MCF 10A (cell line): ENCODE measurements around the gene WNT7B. TPM values are rescaled to one million over a fixed set of nuclear protein-coding genes. Genes with fewer than 3 reads are reported as not detected.
A peak's percentile ranks its signal among the peaks of the same experiment; 100 is the strongest.

Source experiments
- Bru-seq: library from RNA; stranded (reverse); fragments of 400-500 nt; gene quantifications from one replicate; lab custom pipeline; 2021; lab: Mats Ljungman, UMichigan
- BruChase-seq, 2 experiments: library from RNA; stranded (reverse); fragments of 400-500 nt; gene quantifications; one replicate each; lab custom pipeline; 2021; lab: Mats Ljungman, UMichigan
- BruUV-seq: library from RNA; stranded (reverse); fragments of 400-500 nt; replicated peaks from 2 replicates; lab custom pipeline; 2021; lab: Mats Ljungman, UMichigan
- CTCF ChIA-PET: fragments of 300-600 bp; sonication (Branson Sonifier 250); formaldehyde crosslinking; extraction: SDS; loops from one replicate; lab custom pipeline; 2021; ENCODE audit warnings: antibody characterized with exemption, inconsistent platforms; lab: Yijun Ruan, JAX
- POLR2A ChIA-PET: fragments of 300-600, 350-650 bp; sonication (Branson Sonifier 250); formaldehyde crosslinking; extraction: SDS; loops from one replicate; lab custom pipeline; 2020; ENCODE audit warnings: antibody characterized with exemption, inconsistent platforms; lab: Yijun Ruan, JAX
- DNase-seq: peaks from one replicate; pipeline ENCODE4 v3.0.0-alpha.2; 2018; ENCODE audit not compliant: unreplicated experiment
- H3K27ac Mint-ChIP-seq: one replicate; pipeline ENCODE4 v1.8.0; 2022; ENCODE audit warnings: mild to moderate bottlenecking, low read depth, mixed read lengths; ENCODE audit not compliant: unreplicated experiment
- H3K27me3 Mint-ChIP-seq: one replicate; pipeline ENCODE4 v1.8.0; 2022; ENCODE audit warnings: mixed read lengths; ENCODE audit not compliant: insufficient read depth, unreplicated experiment
- H3K36me3 Mint-ChIP-seq: one replicate; pipeline ENCODE4 v1.8.0; 2022; ENCODE audit warnings: mild to moderate bottlenecking, moderate library complexity, mixed read lengths; ENCODE audit not compliant: insufficient read depth, unreplicated experiment
- H3K4me1 Mint-ChIP-seq: one replicate; pipeline ENCODE4 v1.8.0; 2022; ENCODE audit warnings: mixed read lengths; ENCODE audit not compliant: insufficient read depth, unreplicated experiment
- H3K4me3 Mint-ChIP-seq: one replicate; pipeline ENCODE4 v1.8.0; 2022; ENCODE audit warnings: mild to moderate bottlenecking, moderate library complexity, mixed read lengths; ENCODE audit not compliant: unreplicated experiment
- H3K9me3 Mint-ChIP-seq: one replicate; pipeline ENCODE4 v1.8.0; 2022; ENCODE audit warnings: mixed read lengths; ENCODE audit not compliant: unreplicated experiment
- intact Hi-C: fragments of 100-400 bp; cut with micrococcal nuclease; formaldehyde crosslinking; loops from 2 replicates; pipeline ENCODE4 v1.14.1; 2022
- long read RNA-seq: library from polyadenylated mRNA; stranded (forward); transcript quantifications from one replicate; pipeline ENCODE4 v2.0.0, GENCODE V29; 2022
- total RNA-seq: library from RNA; stranded (reverse); gene quantifications from 2 replicates; pipeline ENCODE4 v1.2.3, GENCODE V29; 2022
- TF ChIP-seq, protein P1 (sequence below): fragments of 200-600 bp; IDR thresholded peaks from one replicate; pipeline ENCODE4 v1.8.0; 2022; ENCODE audit warnings: antibody characterized with exemption, mild to moderate bottlenecking; ENCODE audit not compliant: unreplicated experiment

Gene WNT7B
- 0.28 and 0.39 TPM in 2 replicates for total RNA-seq
- Bru-seq, nascent RNA = percentile 8 among the genes with signal in this experiment
- BruChase-seq, experiment 1, labeled RNA remaining after a 6-hour chase = percentile 5 among the genes with signal in this experiment
- percentile 10 among the genes with signal in this experiment for BruChase-seq, experiment 2, labeled RNA remaining after a 2-hour chase
- long read RNA-seq, partial matches to known transcripts = 0 of 1 reads
- long read RNA-seq, other reads (novel, unspliced or antisense) = 1 of 1 reads

DNA sequence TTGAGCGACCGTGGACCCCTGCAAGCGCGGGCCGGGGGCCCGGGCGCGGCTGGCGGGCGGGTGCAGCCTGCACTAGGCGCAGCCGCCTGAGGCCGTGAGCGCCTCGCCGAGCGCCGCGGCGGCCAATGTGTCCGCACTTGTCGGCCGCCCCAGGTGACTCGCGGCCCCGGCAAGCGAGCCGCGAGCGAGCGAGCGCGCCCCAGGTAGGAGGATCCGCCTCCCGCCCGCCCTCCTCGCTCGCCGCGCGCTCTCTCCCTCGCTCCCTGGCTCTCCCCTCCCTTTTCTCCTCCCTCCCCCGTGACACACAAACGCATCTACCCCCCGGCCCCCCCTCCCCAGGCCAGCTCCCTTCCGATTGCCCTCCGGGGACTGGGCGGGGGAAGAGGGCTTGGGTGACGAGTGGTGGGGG is at the start of gene WNT7B:
Gene WNT7B, minus strand, starts transcription at position 160 of the 409 bp plus-strand sequence. CDS start 408 bp downstream, outside the sequence.
- Mint-ChIP-seq H3K27ac (no peak within 1 kb of the TSS), H3K27me3 (no peaks in the 10 kb centered on the region), H3K36me3 (no peaks in the 10 kb centered on the region), H3K4me1 (no peaks in the 10 kb centered on the region), H3K4me3 (peak within 1 kb of the TSS; percentile 51), H3K9me3 (no peaks in the 10 kb centered on the region)
- POLR2A ChIA-PET = interaction anchor here (0.6 kb wide), 1 partner anchor 301 kb away, joined by 3 read pairs; no protein-coding TSS in a partner anchor
- no TSS peak for BruUV-seq
- TF ChIP-seq, protein P1, sequence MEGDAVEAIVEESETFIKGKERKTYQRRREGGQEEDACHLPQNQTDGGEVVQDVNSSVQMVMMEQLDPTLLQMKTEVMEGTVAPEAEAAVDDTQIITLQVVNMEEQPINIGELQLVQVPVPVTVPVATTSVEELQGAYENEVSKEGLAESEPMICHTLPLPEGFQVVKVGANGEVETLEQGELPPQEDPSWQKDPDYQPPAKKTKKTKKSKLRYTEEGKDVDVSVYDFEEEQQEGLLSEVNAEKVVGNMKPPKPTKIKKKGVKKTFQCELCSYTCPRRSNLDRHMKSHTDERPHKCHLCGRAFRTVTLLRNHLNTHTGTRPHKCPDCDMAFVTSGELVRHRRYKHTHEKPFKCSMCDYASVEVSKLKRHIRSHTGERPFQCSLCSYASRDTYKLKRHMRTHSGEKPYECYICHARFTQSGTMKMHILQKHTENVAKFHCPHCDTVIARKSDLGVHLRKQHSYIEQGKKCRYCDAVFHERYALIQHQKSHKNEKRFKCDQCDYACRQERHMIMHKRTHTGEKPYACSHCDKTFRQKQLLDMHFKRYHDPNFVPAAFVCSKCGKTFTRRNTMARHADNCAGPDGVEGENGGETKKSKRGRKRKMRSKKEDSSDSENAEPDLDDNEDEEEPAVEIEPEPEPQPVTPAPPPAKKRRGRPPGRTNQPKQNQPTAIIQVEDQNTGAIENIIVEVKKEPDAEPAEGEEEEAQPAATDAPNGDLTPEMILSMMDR = no peak
- intact Hi-C loops = no loop called here
- CTCF ChIA-PET = interaction anchor here (0.6 to 1.6 kb wide), 2 partner anchors 399 to 694 kb away, joined by 3 to 7 read pairs; no protein-coding TSS in a partner anchor
- DNase-seq = peak; percentile 62

DNA sequence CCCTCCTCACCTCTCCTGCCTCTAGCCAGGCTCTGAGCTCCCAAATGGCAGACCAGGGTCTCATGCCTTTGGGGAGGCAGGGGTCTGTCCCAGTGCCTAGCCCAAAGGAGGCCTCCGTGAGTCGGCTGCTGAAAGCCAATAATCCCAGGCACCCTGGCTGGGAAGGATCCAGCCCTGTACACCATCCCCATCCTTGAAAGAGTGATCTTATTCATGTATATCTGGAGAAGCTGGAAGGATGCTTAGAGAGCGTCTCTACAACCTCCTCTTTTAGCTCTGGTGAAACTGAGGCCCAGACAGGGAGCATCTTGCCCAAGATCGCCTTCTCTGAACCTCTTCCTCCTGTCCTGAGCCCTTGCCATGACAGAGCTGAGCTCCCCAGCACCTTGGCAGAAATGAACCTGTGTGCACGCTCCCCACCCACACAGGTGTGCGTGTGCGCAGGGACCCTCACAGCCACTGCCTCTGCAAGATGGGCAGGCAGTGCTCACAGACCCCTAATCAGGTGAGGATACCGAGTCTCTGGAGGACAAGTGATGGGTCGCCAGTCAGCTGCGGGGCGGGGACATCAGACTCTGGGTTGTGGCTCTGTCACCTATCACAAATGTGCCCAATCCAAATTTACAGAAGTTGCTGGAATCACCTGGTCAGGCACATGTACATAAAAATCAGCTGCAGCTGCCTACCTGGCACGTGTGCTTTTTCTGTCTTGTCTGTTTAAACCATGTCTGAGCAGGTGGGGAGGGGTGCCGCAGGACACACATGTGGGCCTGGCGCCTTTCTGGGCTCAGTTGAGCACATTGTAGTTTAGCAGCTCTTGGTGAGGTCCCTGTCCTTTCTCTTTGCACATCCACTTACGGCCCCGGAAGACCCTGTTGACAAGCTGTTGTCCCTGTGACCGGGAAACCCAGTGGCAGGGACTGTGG is 49.3 kb upstream of the WNT7B start:
- ChIA-PET CTCF (interaction anchor here (0.6 to 1.9 kb wide), 10 partner anchors 9 to 134 kb away, joined by 3 to 6 read pairs (median 3); no protein-coding TSS in a partner anchor), POLR2A (interaction anchor here (0.6 to 5.1 kb wide), 8 partner anchors 10 to 336 kb away, joined by 3 to 61 read pairs (median 4); no protein-coding TSS in a partner anchor)
- H3K4me3 Mint-ChIP-seq = peak overlapping the region; percentile 51
- BruUV-seq = no TSS peak
- H3K9me3 Mint-ChIP-seq = no peaks in the 10 kb centered on the region
- intact Hi-C loops = no loop called here
- TF ChIP-seq, protein P1 = no peak
- DNase-seq = no peak
- peak overlapping the region; percentile 50 for H3K27ac Mint-ChIP-seq
- H3K36me3 Mint-ChIP-seq = no peaks in the 10 kb centered on the region
- H3K4me1 Mint-ChIP-seq = peaks cover 6% of the 10 kb centered on the region
- peaks cover 34% of the 10 kb centered on the region for H3K27me3 Mint-ChIP-seq

DNA sequence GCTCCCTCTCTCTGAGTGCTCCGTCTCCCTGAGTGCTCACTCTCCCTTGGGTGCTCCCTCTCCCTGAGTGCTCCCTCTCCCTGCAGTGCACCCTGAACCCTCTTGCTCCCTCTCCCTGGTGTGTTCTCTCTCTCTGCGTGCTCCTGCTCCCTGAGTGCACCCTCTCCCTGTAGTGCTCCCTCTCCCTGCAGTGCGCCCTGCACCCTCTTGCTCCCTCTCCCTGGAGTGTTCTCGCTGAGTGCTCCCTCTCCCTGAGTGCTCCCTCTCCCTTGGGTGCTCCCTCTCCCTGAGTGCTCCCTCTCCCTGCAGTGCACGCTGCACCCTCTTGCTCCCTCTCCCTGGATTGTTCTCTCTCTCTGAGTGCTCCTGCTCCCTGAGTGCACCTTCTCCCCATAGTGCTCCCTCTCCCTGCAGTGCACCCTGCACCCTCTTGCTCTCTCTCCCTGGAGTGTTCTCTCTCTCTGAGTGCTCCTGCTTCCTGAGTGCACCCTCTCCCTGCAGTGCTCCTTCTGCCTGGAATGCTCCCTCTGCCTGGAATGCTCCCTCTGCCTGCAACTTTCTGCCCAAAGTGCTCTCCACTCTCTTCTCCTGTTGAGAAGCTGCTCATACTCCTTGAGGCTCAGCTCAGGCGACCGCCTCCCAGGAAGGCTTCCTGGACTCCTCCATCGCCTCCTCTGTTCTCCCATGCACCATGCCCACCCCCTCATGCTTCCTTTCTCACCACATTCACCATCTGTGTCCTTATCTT is 48.4 kb upstream of the WNT7B start:
- intact Hi-C loops = no loop called here
- TF ChIP-seq, protein P1 = no peak
- peak overlapping the region; percentile 50 for H3K27ac Mint-ChIP-seq
- no peaks in the 10 kb centered on the region for H3K36me3 Mint-ChIP-seq
- no peak for DNase-seq
- POLR2A ChIA-PET = interaction anchor here (0.6 to 5.1 kb wide), 6 partner anchors 9 to 335 kb away, joined by 3 to 61 read pairs (median 4); no protein-coding TSS in a partner anchor
- peaks cover 34% of the 10 kb centered on the region for H3K27me3 Mint-ChIP-seq
- BruUV-seq = no TSS peak
- CTCF ChIA-PET = interaction anchor here (0.6 to 1.3 kb wide), 6 partner anchors 8 to 453 kb away, joined by 3 to 4 read pairs (median 3); no protein-coding TSS in a partner anchor
- peaks cover 6% of the 10 kb centered on the region for H3K4me1 Mint-ChIP-seq
- H3K9me3 Mint-ChIP-seq = no peaks in the 10 kb centered on the region
- no peak overlapping the region for H3K4me3 Mint-ChIP-seq
